Keratinocyte (primary cell): Measurements from ENCODE around the gene LRRC38. TPM values are rescaled to one million over a fixed set of nuclear protein-coding genes. Genes with fewer than 3 reads are reported as not detected.

Source experiments
- DNase-seq: peaks from one replicate; pipeline ENCODE4 v3.0.0-alpha.2; 2011; ENCODE audit warnings: low read depth, missing footprints, low spot score
- FAIRE-seq: peaks from 2 replicates; lab custom pipeline; 2011; peaks lifted over from hg19 to GRCh38; lab: Jason Lieb, UNC
- H2AFZ ChIP-seq: 2 replicates; pipeline ENCODE4 v1.6.0; 2012; ENCODE audit warnings: low read length, control low read depth, inconsistent platforms; ENCODE audit not compliant: control insufficient read depth
- H3K27ac ChIP-seq: 2 replicates; pipeline ENCODE4 v1.5.1; 2011; ENCODE audit warnings: low read length; ENCODE audit not compliant: control insufficient read depth, insufficient read depth
- H3K27me3 ChIP-seq: 3 replicates; pipeline ENCODE4 v1.6.0; 2011; ENCODE audit warnings: low read length; ENCODE audit not compliant: control insufficient read depth, insufficient read depth; ENCODE audit errors: extremely low read depth
- H3K36me3 ChIP-seq, 2 experiments: 2 replicates in 1 of 2; 3 replicates in 1 of 2; pipeline ENCODE4 v1.5.1; 2011; ENCODE audit warnings: low read length in 2 of 2, mild to moderate bottlenecking in 1 of 2; ENCODE audit not compliant: control insufficient read depth in 2 of 2, insufficient read depth in 2 of 2; ENCODE audit errors: extremely low read depth in 1 of 2
- H3K4me1 ChIP-seq: 3 replicates; pipeline ENCODE4 v1.5.1; 2011; ENCODE audit warnings: low read length; ENCODE audit not compliant: control insufficient read depth, insufficient read depth; ENCODE audit errors: extremely low read depth
- H3K4me2 ChIP-seq: 3 replicates; pipeline ENCODE4 v1.6.0; 2011; ENCODE audit warnings: low read depth, low read length; ENCODE audit not compliant: control insufficient read depth, insufficient read depth; ENCODE audit errors: extremely low read depth
- H3K4me3 ChIP-seq, 3 experiments: fragments of 200-600 bp in 1 of 3; sonication (generic) in 1 of 3; 2 replicates in 2 of 3; 3 replicates in 1 of 3; pipeline ENCODE4 v1.5.1; 2011 to 2016; ENCODE audit warnings: low read length in 3 of 3, mild to moderate bottlenecking in 3 of 3, control low read depth in 2 of 3, inconsistent platforms in 1 of 3, low read depth in 1 of 3, mixed read lengths in 1 of 3, mixed run types in 1 of 3, moderate library complexity in 1 of 3; ENCODE audit not compliant: control insufficient read depth in 2 of 3, insufficient read depth in 2 of 3; ENCODE audit errors: extremely low read depth in 1 of 3
- H3K79me2 ChIP-seq: 2 replicates; pipeline ENCODE4 v1.6.0; 2012; ENCODE audit warnings: low read length; ENCODE audit not compliant: control insufficient read depth, insufficient read depth
- H3K9ac ChIP-seq: 3 replicates; pipeline ENCODE4 v1.6.0; 2011; ENCODE audit warnings: low read length; ENCODE audit not compliant: control insufficient read depth, insufficient read depth; ENCODE audit errors: extremely low read depth
- H3K9me1 ChIP-seq: 3 replicates; pipeline ENCODE4 v1.6.0; 2011; ENCODE audit warnings: low read length; ENCODE audit not compliant: control insufficient read depth, insufficient read depth; ENCODE audit errors: extremely low read depth
- H3K9me3 ChIP-seq: 2 replicates; pipeline ENCODE4 v1.5.1; 2012; ENCODE audit warnings: low read depth, low read length; ENCODE audit not compliant: control insufficient read depth
- H4K20me1 ChIP-seq: 3 replicates; pipeline ENCODE4 v1.6.0; 2011; ENCODE audit warnings: low read length; ENCODE audit not compliant: control insufficient read depth, insufficient read depth; ENCODE audit errors: extremely low read depth
- EZH2 ChIP-seq: IDR thresholded peaks from one replicate; pipeline ENCODE4 v1.6.1; 2012; ENCODE audit warnings: inconsistent platforms, mild to moderate bottlenecking, low read length, moderate library complexity
- dilution Hi-C: fragments of 300-500 bp; cut with MboI; formaldehyde crosslinking; loops from one replicate; pipeline ENCODE4 v1.7.0; 2020; ENCODE audit warnings: low sequenced_read_pairs; ENCODE audit not compliant: extremely low pct_ligation_motif_present
- polyA plus RNA-seq, 5 experiments: library from polyadenylated mRNA; depleted of rRNA in 3 of 5; stranded (reverse) in 3 of 5; stranded (forward) in 1 of 5; unstranded in 1 of 5; fragments of >200 nt; gene quantifications; 1 replicate in 1 of 5; 2 replicates in 3 of 5; 3 replicates in 1 of 5; pipeline versions ENCODE4 v1.2.1 to v1.2.3, GENCODE V29; 2011 to 2012; ENCODE audit warnings: missing spikeins in 2 of 5, low read depth in 1 of 5, low replicate concordance in 1 of 5
- TF ChIP-seq, protein P1 (sequence below), 3 experiments: IDR thresholded peaks in 1 of 3; conservative IDR thresholded peaks in 1 of 3; optimal IDR thresholded peaks in 1 of 3; 2 replicates in 2 of 3; 3 replicates in 1 of 3; pipeline versions ENCODE3 to v1.5.1; 2011; ENCODE audit warnings: low read length in 3 of 3, mild to moderate bottlenecking in 3 of 3, moderate library complexity in 2 of 3, control low read depth in 1 of 3, inconsistent platforms in 1 of 3; ENCODE audit not compliant: insufficient read depth in 2 of 3; ENCODE audit errors: extremely low read depth in 1 of 3

The LRRC38 gene
- polyA plus RNA-seq, 1 donor (not counting 4 experiments of a cell fraction or from before 2014, with no cell fraction given): not detected

DNA sequence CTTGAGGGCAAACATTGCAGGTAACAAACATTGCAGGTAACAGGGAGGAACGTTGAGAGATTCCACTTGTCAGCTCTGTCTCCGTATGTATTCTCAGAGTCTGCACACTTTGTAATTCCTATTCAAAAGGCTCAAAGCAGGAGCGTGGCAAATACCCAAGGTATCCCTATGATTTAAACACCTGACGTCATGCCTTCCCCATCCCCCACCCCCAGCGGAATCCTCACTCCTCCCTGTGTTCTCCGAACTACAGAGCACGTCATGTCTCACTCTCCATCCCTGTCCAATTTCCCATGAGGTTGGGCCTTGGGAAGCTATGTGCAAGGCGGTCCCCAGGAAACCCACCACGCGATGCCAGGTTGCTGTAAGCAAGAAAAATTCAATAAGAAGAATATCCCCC lies 2.8 kb upstream of the LRRC38 start:
- no peak for TF ChIP-seq EZH2
- TF ChIP-seq, protein P1, sequence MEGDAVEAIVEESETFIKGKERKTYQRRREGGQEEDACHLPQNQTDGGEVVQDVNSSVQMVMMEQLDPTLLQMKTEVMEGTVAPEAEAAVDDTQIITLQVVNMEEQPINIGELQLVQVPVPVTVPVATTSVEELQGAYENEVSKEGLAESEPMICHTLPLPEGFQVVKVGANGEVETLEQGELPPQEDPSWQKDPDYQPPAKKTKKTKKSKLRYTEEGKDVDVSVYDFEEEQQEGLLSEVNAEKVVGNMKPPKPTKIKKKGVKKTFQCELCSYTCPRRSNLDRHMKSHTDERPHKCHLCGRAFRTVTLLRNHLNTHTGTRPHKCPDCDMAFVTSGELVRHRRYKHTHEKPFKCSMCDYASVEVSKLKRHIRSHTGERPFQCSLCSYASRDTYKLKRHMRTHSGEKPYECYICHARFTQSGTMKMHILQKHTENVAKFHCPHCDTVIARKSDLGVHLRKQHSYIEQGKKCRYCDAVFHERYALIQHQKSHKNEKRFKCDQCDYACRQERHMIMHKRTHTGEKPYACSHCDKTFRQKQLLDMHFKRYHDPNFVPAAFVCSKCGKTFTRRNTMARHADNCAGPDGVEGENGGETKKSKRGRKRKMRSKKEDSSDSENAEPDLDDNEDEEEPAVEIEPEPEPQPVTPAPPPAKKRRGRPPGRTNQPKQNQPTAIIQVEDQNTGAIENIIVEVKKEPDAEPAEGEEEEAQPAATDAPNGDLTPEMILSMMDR (optimal IDR thresholded peaks at IDR 0.05 in 1 of 3, IDR thresholded peaks at IDR 0.05 in 1 of 3, conservative IDR thresholded peaks at IDR 0.05 in 1 of 3; ENCODE audit: extremely low read depth in 1 of 3, insufficient read depth in 2 of 3, low read length in 3 of 3): no peak
- Histone ChIP-seq H3K4me1 (no peaks in the 10 kb centered on the region), H3K27ac (no peak overlapping the region), H3K4me3 (no peak overlapping the region), H3K9me1 (no peaks in the 10 kb centered on the region), H4K20me1 (no peaks in the 10 kb centered on the region), H2AFZ (no peak overlapping the region), H3K9ac (no peak overlapping the region), H3K4me2 (no peak overlapping the region), H3K9me3 (no peaks in the 10 kb centered on the region), H3K36me3 (no peaks in the 10 kb centered on the region), H3K27me3 (peaks cover 42% of the 10 kb centered on the region), H3K79me2 (no peaks in the 10 kb centered on the region)
- FAIRE-seq (no peak), DNase-seq (no peak)
- dilution Hi-C loops: no loop called here

- FAIRE-seq: no peak
- Histone ChIP-seq H3K4me3 (no peak overlapping the region), H3K36me3 (no peaks in the 10 kb centered on the region), H3K4me2 (no peak overlapping the region), H3K9ac (no peak overlapping the region), H3K4me1 (no peaks in the 10 kb centered on the region), H2AFZ (no peak overlapping the region), H3K9me3 (no peaks in the 10 kb centered on the region), H3K27ac (no peak overlapping the region), H3K27me3 (peaks cover 50% of the 10 kb centered on the region), H3K79me2 (no peaks in the 10 kb centered on the region), H3K9me1 (no peaks in the 10 kb centered on the region), H4K20me1 (no peaks in the 10 kb centered on the region)
- TF ChIP-seq, protein P1 (optimal IDR thresholded peaks at IDR 0.05 in 1 of 3, IDR thresholded peaks at IDR 0.05 in 1 of 3, conservative IDR thresholded peaks at IDR 0.05 in 1 of 3; ENCODE audit: extremely low read depth in 1 of 3, insufficient read depth in 2 of 3, low read length in 3 of 3): no peak
- TF ChIP-seq EZH2: no peak
- dilution Hi-C loops: no loop called here
- no peak for DNase-seq
These were observed 1.0 kb upstream of the LRRC38 start for GRCh38 chr1:13514821-13515220.
